ENCODE results near the gene SEMA3F. TPM values are rescaled to one million over a fixed set of nuclear protein-coding genes. Genes with fewer than 3 reads are reported as not detected.
A peak's percentile ranks its signal among the peaks of the same experiment; 100 is the strongest.

The SEMA3F gene
- total RNA-seq, 1 donor from 2014 or later: 48.0 TPM

DNA sequence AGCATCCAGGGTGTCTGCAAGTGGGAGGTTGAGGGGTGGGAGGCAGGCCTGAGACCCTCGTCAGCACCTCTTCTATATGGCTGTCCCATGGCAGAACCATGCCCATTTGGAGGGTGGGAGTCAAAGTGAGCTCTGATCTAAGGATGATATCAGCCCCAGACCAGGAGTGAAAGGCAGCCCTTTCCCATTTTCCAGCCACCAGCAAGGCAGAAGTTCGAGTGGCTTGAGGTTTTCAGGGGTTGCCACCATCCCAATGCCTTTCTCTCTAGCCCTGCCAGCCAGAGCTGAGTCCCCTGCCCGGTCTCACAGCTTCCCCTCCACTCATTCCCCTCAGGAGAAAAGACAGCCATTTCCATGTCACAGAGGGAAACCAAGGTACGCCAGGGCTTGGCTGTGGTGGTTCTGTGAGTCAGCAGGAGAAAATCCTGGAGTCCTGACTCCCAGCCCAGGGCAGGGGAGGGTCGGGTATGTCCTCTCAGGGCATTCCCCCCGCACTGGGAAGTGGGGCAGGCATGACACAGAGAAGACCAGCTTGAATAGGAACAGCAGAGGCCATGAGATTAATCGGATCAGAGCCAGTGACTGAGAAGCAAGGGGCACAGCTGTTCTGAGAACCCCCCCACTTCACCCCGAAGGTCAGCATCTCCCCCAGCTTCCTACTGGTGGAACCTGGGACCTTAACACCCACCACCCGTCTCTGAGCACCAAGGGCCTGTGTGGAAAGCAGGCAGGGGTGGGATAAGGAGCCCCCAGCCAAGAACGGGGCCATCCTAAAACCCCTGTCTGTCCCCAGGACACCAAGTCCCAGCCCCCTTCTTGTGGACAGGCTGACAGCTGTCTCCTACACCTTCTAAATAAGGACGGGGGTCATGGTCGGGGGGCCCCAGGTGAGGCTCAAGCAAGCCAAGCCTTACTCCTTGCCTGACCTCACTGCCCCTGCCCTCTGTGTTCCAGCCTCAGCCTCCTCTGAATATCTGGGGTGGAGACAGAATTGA, 49.0 kb downstream of the SEMA3F start:
- Mint-ChIP-seq H3K27ac (no peak overlapping the region), H3K4me1 (ENCODE audit: unreplicated experiment) (peaks cover 17% of the 10 kb centered on the region), H3K9me3 (no peaks in the 10 kb centered on the region), H3K4me3 (no peak overlapping the region), H3K27me3 (peaks cover 36% of the 10 kb centered on the region), H3K36me3 (no peaks in the 10 kb centered on the region)
- TF ChIP-seq CTCF (conservative IDR thresholded peaks at IDR 0.05): no peak
- no peak for DNase-seq (ENCODE audit: extremely low spot score, unreplicated experiment)

- Mint-ChIP-seq H3K4me1 (ENCODE audit: unreplicated experiment) (peaks cover 17% of the 10 kb centered on the region), H3K27me3 (peaks cover 36% of the 10 kb centered on the region), H3K27ac (no peak within 1 kb of the TSS), H3K9me3 (no peaks in the 10 kb centered on the region), H3K4me3 (peak within 1 kb of the TSS; percentile 73), H3K36me3 (no peaks in the 10 kb centered on the region)
- peak; percentile 23 for TF ChIP-seq CTCF (conservative IDR thresholded peaks at IDR 0.05)
- no peak for DNase-seq (ENCODE audit: extremely low spot score, unreplicated experiment)
Measured at GRCh38 chr3:50204804-50205412, 49.8 kb downstream of the SEMA3F start, which contains the start of gene SLC38A3. Gene SLC38A3 (plus strand): TSS chr3:50205271. CDS start chr3:50214200, 8,929 bp downstream.

- no peaks in the 10 kb centered on the region for H3K36me3 Mint-ChIP-seq
- H3K4me3 Mint-ChIP-seq: peak overlapping the region; percentile 73
- H3K27me3 Mint-ChIP-seq: peaks cover 36% of the 10 kb centered on the region
- TF ChIP-seq CTCF (conservative IDR thresholded peaks at IDR 0.05): no peak
- no peaks in the 10 kb centered on the region for H3K9me3 Mint-ChIP-seq
- H3K4me1 Mint-ChIP-seq (ENCODE audit: unreplicated experiment): peaks cover 17% of the 10 kb centered on the region
- H3K27ac Mint-ChIP-seq: no peak overlapping the region
- DNase-seq (ENCODE audit: extremely low spot score, unreplicated experiment): no peak
Measured at GRCh38 chr3:50205413-50206276, 50.5 kb downstream of the SEMA3F start.

DNA sequence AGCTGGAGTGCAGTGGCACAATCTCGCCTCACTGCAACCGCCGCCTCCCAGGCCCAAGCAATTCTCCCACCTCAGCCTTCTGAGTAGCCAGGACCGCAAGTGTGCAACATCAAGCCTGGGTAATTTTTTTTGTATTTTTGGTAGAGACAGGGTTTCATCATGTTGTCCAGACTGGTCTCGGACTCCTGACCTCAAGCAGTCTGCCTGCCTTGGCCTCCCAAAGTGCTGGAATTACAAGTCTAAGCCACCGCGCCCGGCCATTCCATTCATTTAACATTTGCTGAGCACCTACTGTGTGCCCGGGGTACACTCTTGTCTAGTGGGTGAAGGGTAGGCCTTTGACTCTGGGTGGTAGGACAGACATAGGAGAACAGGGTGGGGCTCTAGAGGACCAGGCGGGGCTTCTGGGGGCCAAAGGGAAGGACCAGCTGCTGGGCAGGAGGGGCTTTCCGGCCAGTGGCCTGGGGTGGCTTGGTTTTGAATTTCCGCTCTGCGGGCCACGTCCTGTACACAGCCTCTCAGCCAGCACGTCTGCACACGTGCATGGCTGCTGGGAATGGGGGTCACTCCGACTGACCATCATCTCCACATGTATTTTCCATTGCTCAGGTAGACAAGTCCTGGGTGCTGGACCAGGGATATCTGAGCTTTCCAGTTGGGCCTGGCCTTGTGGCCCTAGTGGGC, 52.4 kb downstream of the SEMA3F start:
- Mint-ChIP-seq H3K27ac (no peak overlapping the region), H3K4me3 (no peak overlapping the region), H3K36me3 (no peaks in the 10 kb centered on the region), H3K27me3 (peaks cover 29% of the 10 kb centered on the region), H3K9me3 (no peaks in the 10 kb centered on the region), H3K4me1 (ENCODE audit: unreplicated experiment) (peaks cover 20% of the 10 kb centered on the region)
- TF ChIP-seq CTCF (conservative IDR thresholded peaks at IDR 0.05): no peak
- no peak for DNase-seq (ENCODE audit: extremely low spot score, unreplicated experiment)

Data from type B pancreatic cell (in vitro differentiated cells).